SK-N-MC (cell line): Measurements from ENCODE around the gene UNC119B.
A peak's percentile ranks its signal among the peaks of the same experiment; 100 is the strongest.

ENCODE experiments used
- DNase-seq: peaks from one replicate; pipeline ENCODE4 v3.0.0-alpha.2; 2011; ENCODE audit warnings: low read depth, low spot score
- H3K27ac ChIP-seq: fragments of 200-600 bp; sonication (generic); 2 replicates; pipeline ENCODE4 v1.5.1; 2016; ENCODE audit warnings: mixed run types
- H3K36me3 ChIP-seq: fragments of 200-600 bp; sonication (generic); 2 replicates; pipeline ENCODE4 v1.6.1; 2017; ENCODE audit warnings: antibody characterized with exemption, low read length, mixed read lengths; ENCODE audit not compliant: insufficient read depth
- H3K4me3 ChIP-seq: fragments of 200-600 bp; sonication (generic); 2 replicates; pipeline ENCODE4 v1.5.1; 2016
- H3K9ac ChIP-seq: fragments of 200-600 bp; sonication (generic); 2 replicates; pipeline ENCODE4 v1.8.0; 2017; ENCODE audit warnings: mixed run types, mixed read lengths; ENCODE audit not compliant: insufficient read length
- H3K9me3 ChIP-seq: fragments of 200-600 bp; sonication (generic); 2 replicates; pipeline ENCODE4 v1.6.1; 2017; ENCODE audit warnings: low read depth, mild to moderate bottlenecking, antibody characterized with exemption, low read length, moderate library complexity, mixed read lengths
- EZH2 ChIP-seq: fragments of 200-600 bp; sonication (generic); IDR thresholded peaks from one replicate; pipeline ENCODE4 v1.6.1; 2017; ENCODE audit warnings: antibody characterized with exemption
- FOXP2 ChIP-seq: optimal IDR thresholded peaks from 2 replicates; pipeline ENCODE3; 2011; ENCODE audit warnings: mild to moderate bottlenecking, moderate library complexity; ENCODE audit not compliant: insufficient read depth; ENCODE audit errors: extremely low read length, control extremely low read depth
- POLR2AphosphoS5 ChIP-seq: IDR thresholded peaks from 2 replicates; pipeline ENCODE4 v1.6.1; 2012; ENCODE audit warnings: mild to moderate bottlenecking, low read depth, low read length, borderline replicate concordance

Gene UNC119B

GRCh38 chr12:120687578-120688289 lies 22.5 kb upstream of the UNC119B start:
- H3K27ac ChIP-seq: no peak overlapping the region
- TF ChIP-seq EZH2: no peak
- TF ChIP-seq POLR2AphosphoS5: no peak
- TF ChIP-seq FOXP2: no peak
- H3K4me3 ChIP-seq: peak overlapping the region; percentile 88
- peak overlapping the region; percentile 79 for H3K9ac ChIP-seq
- no peaks in the 10 kb centered on the region for H3K36me3 ChIP-seq
- DNase-seq: no peak
- H3K9me3 ChIP-seq: no peaks in the 10 kb centered on the region

- no peaks in the 10 kb centered on the region for H3K9me3 ChIP-seq
- H3K9ac ChIP-seq: peak overlapping the region; percentile 79
- no peak for DNase-seq
- TF ChIP-seq POLR2AphosphoS5 (no peak), FOXP2 (no peak), EZH2 (no peak)
- peaks cover 1% of the 10 kb centered on the region; the same call in 1 of the 2 replicates for H3K36me3 ChIP-seq
- H3K4me3 ChIP-seq: peak overlapping the region; percentile 88
- no peak overlapping the region for H3K27ac ChIP-seq
These were observed 21.7 kb upstream of the UNC119B start for GRCh38 chr12:120688527-120689071.

GRCh38 chr12:120689397-120690082 lies 20.7 kb upstream of the UNC119B start:
- Histone ChIP-seq H3K9me3 (no peaks in the 10 kb centered on the region), H3K36me3 (peaks cover 11% of the 10 kb centered on the region), H3K9ac (peak overlapping the region; percentile 79), H3K4me3 (peak overlapping the region; percentile 88), H3K27ac (no peak overlapping the region)
- TF ChIP-seq FOXP2 (no peak), POLR2AphosphoS5 (no peak), EZH2 (no peak)
- DNase-seq: no peak

- Histone ChIP-seq H3K27ac (no peak overlapping the region), H3K4me3 (no peak overlapping the region), H3K9me3 (no peaks in the 10 kb centered on the region), H3K36me3 (peaks cover 16% of the 10 kb centered on the region), H3K9ac (no peak overlapping the region)
- no peak for DNase-seq
- TF ChIP-seq FOXP2 (no peak), POLR2AphosphoS5 (no peak), EZH2 (no peak)
These were observed 20.2 kb upstream of the UNC119B start for GRCh38 chr12:120690083-120690450.

- Histone ChIP-seq H3K27ac (peak overlapping the region; percentile 56), H3K9me3 (no peaks in the 10 kb centered on the region), H3K4me3 (peak overlapping the region; percentile 39; the same call in 1 of the 2 replicates), H3K9ac (peak overlapping the region; percentile 38), H3K36me3 (peaks cover 25% of the 10 kb centered on the region)
- TF ChIP-seq FOXP2: no peak
- no peak for TF ChIP-seq POLR2AphosphoS5
- no peak for TF ChIP-seq EZH2
- DNase-seq: no peak
These were observed 19.3 kb upstream of the UNC119B start for GRCh38 chr12:120690978-120691377.

GRCh38 chr12:120692524-120693033 lies 17.7 kb upstream of the UNC119B start:
- no peak for DNase-seq
- Histone ChIP-seq H3K36me3 (peaks cover 41% of the 10 kb centered on the region), H3K4me3 (no peak overlapping the region), H3K9me3 (no peaks in the 10 kb centered on the region), H3K27ac (no peak overlapping the region), H3K9ac (no peak overlapping the region)
- TF ChIP-seq EZH2: no peak
- TF ChIP-seq FOXP2: no peak
- no peak for TF ChIP-seq POLR2AphosphoS5

- Histone ChIP-seq H3K9me3 (no peaks in the 10 kb centered on the region), H3K4me3 (no peak overlapping the region), H3K36me3 (peaks cover 53% of the 10 kb centered on the region), H3K27ac (no peak overlapping the region), H3K9ac (no peak overlapping the region)
- no peak for DNase-seq
- TF ChIP-seq POLR2AphosphoS5 (no peak), EZH2 (no peak), FOXP2 (no peak)
These were observed 16.4 kb upstream of the UNC119B start for GRCh38 chr12:120693848-120694247.

GRCh38 chr12:120696626-120697025 lies 13.6 kb upstream of the UNC119B start:
- DNase-seq: no peak
- TF ChIP-seq POLR2AphosphoS5 (no peak), FOXP2 (no peak), EZH2 (no peak)
- no peak overlapping the region for H3K4me3 ChIP-seq
- no peak overlapping the region for H3K9ac ChIP-seq
- no peak overlapping the region for H3K27ac ChIP-seq
- H3K9me3 ChIP-seq: no peaks in the 10 kb centered on the region
- H3K36me3 ChIP-seq: peaks cover 61% of the 10 kb centered on the region

- no peak overlapping the region for H3K27ac ChIP-seq
- DNase-seq: no peak
- no peak overlapping the region for H3K9ac ChIP-seq
- TF ChIP-seq FOXP2: no peak
- TF ChIP-seq POLR2AphosphoS5: no peak
- TF ChIP-seq EZH2: no peak
- H3K36me3 ChIP-seq: peaks cover 64% of the 10 kb centered on the region
- H3K9me3 ChIP-seq: no peaks in the 10 kb centered on the region
- H3K4me3 ChIP-seq: no peak overlapping the region
These were observed 12.9 kb upstream of the UNC119B start for GRCh38 chr12:120697344-120697743.
